GM11168 (cell line): ENCODE results near the gene PDIA5.

ENCODE experiments used
- in situ Hi-C: fragments of 300-500 bp; cut with MboI; formaldehyde crosslinking; loops from one replicate; pipeline ENCODE4 v1.12.0; 2022; ENCODE audit warnings: low sequenced_read_pairs; ENCODE audit not compliant: unreplicated experiment

The PDIA5 gene

GRCh38 chr3:123202451-123202850 lies 135.6 kb downstream of the PDIA5 start:
- in situ Hi-C loops, result no loop called here
